Sigmoid colon (tissue), 4 donors: ENCODE measurements around the gene LYPD4.

Experiments
- EP300 ChIP-seq, 4 donors: sonication (generic); formaldehyde crosslinking; IDR thresholded peaks; one replicate each; pipeline ENCODE4 v1.6.1; 2017; ENCODE audit warnings: antibody characterized with exemption in 4 of 4
- POLR2A ChIP-seq, 2 donors: fragments of 450-650 bp; IDR thresholded peaks; one replicate each; pipeline ENCODE4 v1.6.1; 2016; ENCODE audit warnings: antibody characterized with exemption in 2 of 2, mild to moderate bottlenecking in 2 of 2, moderate library complexity in 2 of 2
- POLR2AphosphoS5 ChIP-seq, 4 donors: sonication (generic); formaldehyde crosslinking; IDR thresholded peaks; one replicate each; pipeline ENCODE4 v1.6.1; 2017; ENCODE audit warnings: antibody characterized with exemption in 4 of 4
- TF ChIP-seq, protein P1 (sequence below), 4 experiments: fragments of 450-650 bp in 3 of 4; fragments of 200-600 bp in 1 of 4; IDR thresholded peaks; one replicate each; pipeline ENCODE4 v1.5.1; 2016 to 2019; ENCODE audit warnings: antibody characterized with exemption in 4 of 4, mild to moderate bottlenecking in 3 of 4, moderate library complexity in 2 of 4

DNA sequence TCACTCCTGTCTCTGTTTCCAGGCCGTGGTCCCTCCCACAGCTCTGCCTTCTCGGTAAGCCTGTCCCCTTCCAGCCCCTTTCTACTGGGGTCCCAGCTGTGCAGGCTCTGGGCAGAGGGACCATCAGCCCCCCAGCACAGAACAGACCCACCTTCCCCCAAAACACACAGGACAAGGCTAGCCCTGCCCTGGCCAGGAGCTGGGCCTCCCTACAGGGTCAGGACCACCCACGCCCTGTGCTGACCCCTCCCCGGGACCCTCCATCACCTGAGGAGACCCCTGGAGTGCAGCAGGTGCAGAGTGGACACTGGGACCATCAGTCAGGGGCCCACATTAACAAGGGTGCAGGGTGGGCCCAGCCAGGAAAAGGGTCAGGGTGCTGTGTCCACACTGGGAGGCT is 34.2 kb downstream of the LYPD4 start:
- TF ChIP-seq, protein P1, sequence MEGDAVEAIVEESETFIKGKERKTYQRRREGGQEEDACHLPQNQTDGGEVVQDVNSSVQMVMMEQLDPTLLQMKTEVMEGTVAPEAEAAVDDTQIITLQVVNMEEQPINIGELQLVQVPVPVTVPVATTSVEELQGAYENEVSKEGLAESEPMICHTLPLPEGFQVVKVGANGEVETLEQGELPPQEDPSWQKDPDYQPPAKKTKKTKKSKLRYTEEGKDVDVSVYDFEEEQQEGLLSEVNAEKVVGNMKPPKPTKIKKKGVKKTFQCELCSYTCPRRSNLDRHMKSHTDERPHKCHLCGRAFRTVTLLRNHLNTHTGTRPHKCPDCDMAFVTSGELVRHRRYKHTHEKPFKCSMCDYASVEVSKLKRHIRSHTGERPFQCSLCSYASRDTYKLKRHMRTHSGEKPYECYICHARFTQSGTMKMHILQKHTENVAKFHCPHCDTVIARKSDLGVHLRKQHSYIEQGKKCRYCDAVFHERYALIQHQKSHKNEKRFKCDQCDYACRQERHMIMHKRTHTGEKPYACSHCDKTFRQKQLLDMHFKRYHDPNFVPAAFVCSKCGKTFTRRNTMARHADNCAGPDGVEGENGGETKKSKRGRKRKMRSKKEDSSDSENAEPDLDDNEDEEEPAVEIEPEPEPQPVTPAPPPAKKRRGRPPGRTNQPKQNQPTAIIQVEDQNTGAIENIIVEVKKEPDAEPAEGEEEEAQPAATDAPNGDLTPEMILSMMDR (IDR thresholded peaks at IDR 0.05): no peak
- TF ChIP-seq POLR2A (IDR thresholded peaks at IDR 0.05) (no peak), POLR2AphosphoS5 (IDR thresholded peaks at IDR 0.05) (no peak), EP300 (IDR thresholded peaks at IDR 0.05) (no peak)
